CD4-positive, alpha-beta T cell (primary cell): ENCODE results near the gene IGF2BP2. TPM values are rescaled to one million over a fixed set of nuclear protein-coding genes. Genes with fewer than 3 reads are reported as not detected.

ENCODE experiments used
- ATAC-seq: fragments of 200-7000 bp; cut with Tn5 transposase; one replicate; pipeline ENCODE4 v1.10.0; 2022; ENCODE audit warnings: mild to moderate bottlenecking; ENCODE audit not compliant: poor library complexity
- CTCF ChIA-PET: fragments of 350-600 bp; sonication (Branson Sonifier 250); formaldehyde crosslinking; loops from one replicate; lab custom pipeline; 2021; ENCODE audit warnings: antibody characterized with exemption, inconsistent platforms; lab: Charles Lee
- POLR2A ChIA-PET: fragments of 350-600 bp; sonication (Branson Sonifier 250); formaldehyde crosslinking; loops from one replicate; lab custom pipeline; 2021; ENCODE audit warnings: antibody characterized with exemption, inconsistent platforms; lab: Charles Lee
- DNase-seq, 14 experiments: peaks; one replicate each; pipeline ENCODE4 v3.0.0-alpha.2; 2013 to 2020; ENCODE audit warnings: mixed read lengths in 2 of 14
- H3K27ac ChIP-seq, 2 donors: one replicate each; pipeline versions ENCODE4 v1.5.1 to v1.7.0; 2013; ENCODE audit warnings: low read length in 2 of 2, low read depth in 1 of 2, mild to moderate bottlenecking in 1 of 2
- H3K27me3 ChIP-seq, 2 experiments: 1 replicate in 1 of 2; 2 replicates in 1 of 2; pipeline versions ENCODE4 v1.6.1 to v1.7.0; 2013; ENCODE audit warnings: low read length in 2 of 2, control low read depth in 1 of 2, mild to moderate bottlenecking in 1 of 2, moderate library complexity in 1 of 2; ENCODE audit not compliant: insufficient read depth in 2 of 2, control insufficient read depth in 1 of 2
- H3K36me3 ChIP-seq: one replicate; pipeline ENCODE4 v1.6.1; 2013; ENCODE audit warnings: low read length, control low read depth; ENCODE audit not compliant: insufficient read depth
- H3K4me1 ChIP-seq: one replicate; pipeline ENCODE4 v1.6.1; 2013; ENCODE audit warnings: low read length, control low read depth; ENCODE audit not compliant: insufficient read depth
- H3K4me3 ChIP-seq: one replicate; pipeline ENCODE4 v1.5.1; 2013; ENCODE audit warnings: mild to moderate bottlenecking, low read length, moderate library complexity
- H3K9me3 ChIP-seq, 2 experiments: 1 replicate in 1 of 2; 2 replicates in 1 of 2; pipeline versions ENCODE4 v1.6.1 to v1.7.0; 2013; ENCODE audit warnings: low read length in 2 of 2, mild to moderate bottlenecking in 2 of 2, control low read depth in 1 of 2, moderate library complexity in 1 of 2; ENCODE audit not compliant: control insufficient read depth in 1 of 2, insufficient read depth in 1 of 2
- H3K27ac Mint-ChIP-seq: one replicate; pipeline ENCODE4 v1.8.0; 2020; ENCODE audit warnings: mixed read lengths
- H3K27me3 Mint-ChIP-seq: one replicate; pipeline ENCODE4 v1.8.0; 2021; ENCODE audit warnings: mixed read lengths
- H3K36me3 Mint-ChIP-seq: one replicate; pipeline ENCODE4 v1.8.0; 2021; ENCODE audit warnings: low read depth, mixed read lengths
- H3K4me1 Mint-ChIP-seq: one replicate; pipeline ENCODE4 v1.8.0; 2021; ENCODE audit warnings: low read depth, mixed read lengths
- H3K4me3 Mint-ChIP-seq: one replicate; pipeline ENCODE4 v1.8.0; 2020; ENCODE audit warnings: mild to moderate bottlenecking, mixed read lengths
- H3K9me3 Mint-ChIP-seq: one replicate; pipeline ENCODE4 v1.8.0; 2020; ENCODE audit warnings: mixed read lengths
- CTCF ChIP-seq: fragments of 200-600 bp; IDR thresholded peaks from one replicate; pipeline ENCODE4 v1.8.0; 2022; ENCODE audit warnings: antibody characterized with exemption, mild to moderate bottlenecking
- intact Hi-C, 2 experiments: fragments of 100-400 bp; cut with DNase I in 1 of 2; cut with micrococcal nuclease in 1 of 2; formaldehyde crosslinking; loops; one replicate each; pipeline versions ENCODE4 v1.15.1 to v1.9.0; 2023 to 2025; cut with DNase I, micrococcal nuclease
- total RNA-seq, 174 experiments: library from RNA in 2 of 174; stranded (reverse) in 2 of 174; gene quantifications; one replicate each; pipeline ENCODE4 v1.2.3 and lab custom pipeline; 2021 to 2026

Gene IGF2BP2
- total RNA-seq, 2 experiments from 2014 or later: 0.25 to 0.50 TPM

- no peak for DNase-seq
- Mint-ChIP-seq H3K27me3 (peaks cover 19% of the 10 kb centered on the region), H3K4me3 (no peak overlapping the region), H3K4me1 (no peaks in the 10 kb centered on the region), H3K36me3 (no peaks in the 10 kb centered on the region), H3K27ac (no peak overlapping the region), H3K9me3 (no peaks in the 10 kb centered on the region)
- peaks cover 0 to 2% of the 10 kb centered on the region in 2 experiments for H3K27me3 ChIP-seq
- H3K4me1 ChIP-seq: no peaks in the 10 kb centered on the region
- H3K36me3 ChIP-seq: no peaks in the 10 kb centered on the region
- H3K27ac ChIP-seq: no peak overlapping the region
- ATAC-seq: no peak
- no peak overlapping the region for H3K4me3 ChIP-seq
- no peaks in the 10 kb centered on the region for H3K9me3 ChIP-seq
- no peak for TF ChIP-seq CTCF
- intact Hi-C loops: no loop called here
- ChIA-PET POLR2A (no interaction called here), CTCF (no interaction called here)
Observed at GRCh38 chr3:185741586-185741985, 83.3 kb downstream of the IGF2BP2 start.

- no peak for DNase-seq
- ATAC-seq: no peak
- POLR2A ChIA-PET: no interaction called here
Observed at GRCh38 chr3:185740133-185740532, 84.7 kb downstream of the IGF2BP2 start.

GRCh38 chr3:185739264-185739701 is 85.6 kb downstream of the IGF2BP2 start:
- Histone ChIP-seq H3K27ac (no peak overlapping the region), H3K27me3 (no peaks in the 10 kb centered on the region), H3K4me3 (no peak overlapping the region), H3K9me3 (no peaks in the 10 kb centered on the region), H3K36me3 (no peaks in the 10 kb centered on the region), H3K4me1 (no peaks in the 10 kb centered on the region)
- H3K9me3 Mint-ChIP-seq: no peaks in the 10 kb centered on the region
- H3K27me3 Mint-ChIP-seq: peaks cover 7% of the 10 kb centered on the region
- POLR2A ChIA-PET: no interaction called here
- DNase-seq (no peak), ATAC-seq (no peak)
- H3K36me3 Mint-ChIP-seq: no peaks in the 10 kb centered on the region
- no peak overlapping the region for H3K27ac Mint-ChIP-seq
- TF ChIP-seq CTCF: no peak
- no peak overlapping the region for H3K4me3 Mint-ChIP-seq
- intact Hi-C loops: no loop called here
- no peaks in the 10 kb centered on the region for H3K4me1 Mint-ChIP-seq
- CTCF ChIA-PET: no interaction called here

More at GRCh38 chr3:185740133-185740532, 84.7 kb downstream of the IGF2BP2 start:
- no peak for TF ChIP-seq CTCF
- peaks cover 9% of the 10 kb centered on the region for H3K27me3 Mint-ChIP-seq
- H3K36me3 Mint-ChIP-seq: no peaks in the 10 kb centered on the region
- no peaks in the 10 kb centered on the region for H3K36me3 ChIP-seq
- H3K4me3 Mint-ChIP-seq: no peak overlapping the region
- H3K27ac Mint-ChIP-seq: no peak overlapping the region
- H3K9me3 Mint-ChIP-seq: no peaks in the 10 kb centered on the region
- H3K4me1 Mint-ChIP-seq: no peaks in the 10 kb centered on the region
- CTCF ChIA-PET: no interaction called here
- no peaks in the 10 kb centered on the region for H3K9me3 ChIP-seq
- no peaks in the 10 kb centered on the region for H3K4me1 ChIP-seq
- no peaks in the 10 kb centered on the region for H3K27me3 ChIP-seq
- no peak overlapping the region for H3K4me3 ChIP-seq
- H3K27ac ChIP-seq: no peak overlapping the region
- intact Hi-C loops: no loop called here
